SK-N-SH (cell line): ENCODE measurements around the gene PRDX5. TPM values are rescaled to one million over a fixed set of nuclear protein-coding genes. Genes with fewer than 3 reads are reported as not detected.

Experiments
- CTCF ChIA-PET: fragments of 300-600, 350-600 bp; formaldehyde crosslinking; extraction: SDS; loops from one replicate; lab custom pipeline; 2021; lab: Yijun Ruan, JAX
- POLR2A ChIA-PET: fragments of 350-600 bp; sonication (Branson Sonifier 250); formaldehyde crosslinking; extraction: SDS; loops from one replicate; lab custom pipeline; 2020; ENCODE audit warnings: antibody characterized with exemption, inconsistent platforms; lab: Yijun Ruan, JAX
- DNase-seq: peaks from one replicate; pipeline ENCODE4 v3.0.0; 2012
- H2AFZ ChIP-seq: fragments of 200-600 bp; sonication (generic); 2 replicates; pipeline ENCODE4 v1.8.1; 2016; ENCODE audit warnings: antibody characterized with exemption, mild to moderate bottlenecking, low read depth
- H3F3A ChIP-seq: fragments of 200-600 bp; sonication (generic); replicated peaks from 2 replicates; pipeline ENCODE3; 2016; ENCODE audit warnings: antibody characterized with exemption, mild to moderate bottlenecking; ENCODE audit not compliant: insufficient read depth
- H3K27ac ChIP-seq, 2 experiments: fragments of 200-500 bp in 1 of 2; fragments of 200-600 bp in 1 of 2; sonication (Bioruptor generic) in 1 of 2; sonication (generic), shearing (Covaris generic) in 1 of 2; 2 replicates each; pipeline versions ENCODE4 v1.5.1 to v1.6.1; 2014 to 2016; ENCODE audit warnings: low read depth in 2 of 2, inconsistent platforms in 1 of 2, low read length in 1 of 2, mild to moderate bottlenecking in 1 of 2, mixed read lengths in 1 of 2
- H3K27me3 ChIP-seq: fragments of 200-600 bp; sonication (generic), shearing (Covaris generic); 2 replicates; pipeline ENCODE4 v1.6.1; 2016; ENCODE audit warnings: mixed run types; ENCODE audit not compliant: insufficient read depth
- H3K36me3 ChIP-seq, 2 experiments: fragments of 200-500 bp in 1 of 2; fragments of 200-600 bp in 1 of 2; sonication (Bioruptor generic) in 1 of 2; sonication (generic) in 1 of 2; replicated peaks in 1 of 2; 2 replicates each; pipeline versions ENCODE3 to v1.5.1; 2014 to 2016; ENCODE audit warnings: low read length in 1 of 2, mild to moderate bottlenecking in 1 of 2; ENCODE audit not compliant: insufficient read depth in 2 of 2, control insufficient read depth in 1 of 2
- H3K4me1 ChIP-seq, 2 experiments: fragments of 200-500 bp in 1 of 2; fragments of 200-600 bp in 1 of 2; sonication (Bioruptor generic) in 1 of 2; sonication (generic), shearing (Covaris generic) in 1 of 2; 2 replicates each; pipeline versions ENCODE4 v1.5.1 to v1.6.1; 2014 to 2016; ENCODE audit warnings: low read depth in 1 of 2, low read length in 1 of 2, mixed run types in 1 of 2; ENCODE audit not compliant: insufficient read depth in 2 of 2, control insufficient read depth in 1 of 2
- H3K4me2 ChIP-seq: fragments of 200-600 bp; sonication (generic), shearing (Covaris generic); 2 replicates; pipeline ENCODE4 v1.6.1; 2017; ENCODE audit warnings: mixed run types
- H3K4me3 ChIP-seq, 2 experiments: fragments of 200-500 bp in 1 of 2; fragments of 200-600 bp in 1 of 2; sonication (Bioruptor generic) in 1 of 2; sonication (generic), shearing (Covaris generic) in 1 of 2; 2 replicates each; pipeline versions ENCODE4 v1.5.1 to v1.8.1; 2014 to 2016; ENCODE audit warnings: low read depth in 2 of 2, inconsistent platforms in 1 of 2, low read length in 1 of 2, mild to moderate bottlenecking in 1 of 2, mixed read lengths in 1 of 2, moderate library complexity in 1 of 2
- H3K79me2 ChIP-seq: fragments of 200-600 bp; sonication (generic); 2 replicates; pipeline ENCODE4 v1.8.1; 2017; ENCODE audit warnings: mild to moderate bottlenecking; ENCODE audit not compliant: insufficient read depth
- H3K9ac ChIP-seq: fragments of 200-600 bp; sonication (generic); 2 replicates; pipeline ENCODE4 v1.6.1; 2017; ENCODE audit warnings: mixed run types
- H3K9me2 ChIP-seq: fragments of 200-600 bp; sonication (generic); 2 replicates; pipeline ENCODE4 v1.6.1; 2017; ENCODE audit warnings: mixed run types
- H3K9me3 ChIP-seq: fragments of 200-600 bp; sonication (generic); 2 replicates; pipeline ENCODE4 v1.6.1; 2017; ENCODE audit warnings: mixed run types, mild to moderate bottlenecking, moderate library complexity
- H4K20me1 ChIP-seq: fragments of 200-600 bp; sonication (generic); 2 replicates; pipeline ENCODE4 v1.6.1; 2017; ENCODE audit warnings: mild to moderate bottlenecking, mixed run types; ENCODE audit not compliant: insufficient read depth
- EP300 ChIP-seq, 2 experiments: IDR thresholded peaks; 2 replicates each; pipeline versions ENCODE4 v1.4.0 to v1.6.1; 2012; ENCODE audit warnings: borderline replicate concordance in 1 of 2, low read depth in 1 of 2, low read length in 1 of 2
- EZH2phosphoT487 ChIP-seq: fragments of 200-600 bp; sonication (generic); IDR thresholded peaks from 2 replicates; pipeline ENCODE4 v1.6.1; 2017; ENCODE audit warnings: low read depth, mixed run types, mild to moderate bottlenecking, antibody characterized with exemption, moderate library complexity, borderline replicate concordance
- GATA2 ChIP-seq: sonication (generic); formaldehyde crosslinking; IDR thresholded peaks from 2 replicates; pipeline ENCODE4 v1.5.0; 2020; ENCODE audit warnings: mild to moderate bottlenecking, missing genetic modification reagents
- IRF3 ChIP-seq: fragments of 150-350 bp; IDR thresholded peaks from 2 replicates; pipeline ENCODE4 v1.6.1; 2016; ENCODE audit warnings: mild to moderate bottlenecking, low read depth, low read length
- JUND ChIP-seq: IDR thresholded peaks from 2 replicates; pipeline ENCODE4 v1.4.0; 2012
- MAX ChIP-seq: IDR thresholded peaks from 2 replicates; pipeline ENCODE4 v1.4.0; 2012; ENCODE audit warnings: low read depth
- NFIC ChIP-seq: IDR thresholded peaks from 2 replicates; pipeline ENCODE4 v1.4.0; 2012; ENCODE audit warnings: borderline replicate concordance
- NRF1 ChIP-seq: IDR thresholded peaks from 2 replicates; pipeline ENCODE4 v1.6.1; 2012; ENCODE audit warnings: low read depth, mild to moderate bottlenecking, low read length
- POLR2AphosphoS5 ChIP-seq: IDR thresholded peaks from 2 replicates; pipeline ENCODE4 v1.6.1; 2012; ENCODE audit warnings: low read depth, low read length
- RAD21 ChIP-seq: IDR thresholded peaks from 2 replicates; pipeline ENCODE4 v1.6.1; 2012; ENCODE audit warnings: mild to moderate bottlenecking, low read length
- REST ChIP-seq: IDR thresholded peaks from 2 replicates; pipeline ENCODE4 v1.6.1; 2012; ENCODE audit warnings: mild to moderate bottlenecking, low read depth, low read length, moderate library complexity
- RXRA ChIP-seq: IDR thresholded peaks from 2 replicates; pipeline ENCODE4 v1.4.0; 2012; ENCODE audit warnings: low read depth, mild to moderate bottlenecking, borderline replicate concordance
- USF2 ChIP-seq: fragments of 150-350 bp; IDR thresholded peaks from 2 replicates; pipeline ENCODE4 v1.6.1; 2017; ENCODE audit warnings: antibody characterized with exemption, low read length, low read depth, borderline replicate concordance
- WGBS: methylation state at CpG from one replicate; pipeline ENCODE4 v1.1.6; 2017; ENCODE audit warnings: low lambda C conversion rate; 5-methylcytosine and 5-hydroxymethylcytosine counted together
- polyA plus RNA-seq, 3 experiments: library from polyadenylated mRNA; depleted of rRNA; stranded (reverse); fragments of >200 nt; gene quantifications; 2 replicates each; pipeline ENCODE4 v1.2.3, GENCODE V29; 2012

The PRDX5 gene
- polyA plus RNA-seq, 1 of the 3 experiments (the other 2 are of a cell fraction), result 1,000 TPM

GRCh38 chr11:64327993-64328392, 10.1 kb downstream of the PRDX5 start:
- CTCF ChIA-PET, result interaction anchor here (1.4 kb wide), 1 partner anchor 28 kb away, joined by 4 read pairs; no protein-coding TSS in a partner anchor
- H3K36me3 ChIP-seq, result no peaks in the 10 kb centered on the region
- H3F3A ChIP-seq, result peaks cover 14% of the 10 kb centered on the region
- H3K27ac ChIP-seq, result no peak overlapping the region
- H3K4me3 ChIP-seq, result no peak overlapping the region
- H3K4me1 ChIP-seq, result peaks cover 0 to 6% of the 10 kb centered on the region in 2 experiments; a peak in 2 of 4 replicates
- no peaks in the 10 kb centered on the region for H3K9me2 ChIP-seq
- H3K9ac ChIP-seq, result no peak overlapping the region
- POLR2A ChIA-PET, result no interaction called here
- H3K4me2 ChIP-seq, result no peak overlapping the region
- H2AFZ ChIP-seq, result no peak overlapping the region
- no peaks in the 10 kb centered on the region for H3K27me3 ChIP-seq
- DNase-seq, result no peak
- 75% methylated on average over 3 of the region's 3 CpGs for WGBS
- no peaks in the 10 kb centered on the region for H3K9me3 ChIP-seq
- TF ChIP-seq RXRA (no peak), EZH2phosphoT487 (no peak), RAD21 (no peak), NRF1 (no peak), IRF3 (no peak), MAX (no peak), REST (no peak), GATA2 (CRISPR knock-in tag) (no peak), JUND (no peak), POLR2AphosphoS5 (no peak), USF2 (no peak), NFIC (no peak), EP300 (IDR thresholded peaks at IDR 0.05; ENCODE audit: borderline replicate concordance in 1 of 2, low read depth in 1 of 2, low read length in 1 of 2) (no peak)
- TF ChIP-seq, all 33 proteins: peak for 0
- no peaks in the 10 kb centered on the region for H3K79me2 ChIP-seq
- H4K20me1 ChIP-seq, result no peaks in the 10 kb centered on the region
